ENCODE measurements around the gene KMT2A. TPM values are rescaled to one million over a fixed set of nuclear protein-coding genes. Genes with fewer than 3 reads are reported as not detected.

KMT2A gene
- total and polyA plus RNA-seq, 12 donors = 4.1 to 44.5 (median 34.6) TPM

DNA sequence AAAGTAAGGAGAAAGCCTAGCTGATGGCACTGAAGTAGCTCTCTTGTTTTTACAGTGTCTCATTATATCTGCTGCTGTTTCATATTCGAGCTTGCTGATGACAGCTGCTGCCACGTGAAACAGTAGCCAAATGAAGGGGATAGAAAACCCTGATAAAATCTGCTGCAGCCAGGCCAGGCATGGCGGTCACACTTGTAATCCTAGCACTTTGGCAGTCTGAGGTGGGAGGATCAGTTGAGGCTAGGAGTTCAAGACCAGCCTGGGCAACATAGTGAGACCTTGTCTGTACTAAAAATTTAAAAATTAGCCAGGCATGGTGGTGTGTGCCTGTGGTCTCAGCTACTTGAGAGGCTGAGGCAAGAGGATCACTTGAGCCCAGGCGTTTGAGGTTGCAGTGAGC, 116.0 kb downstream of the KMT2A start:
- no peak for DNase-seq
- no peaks in the 10 kb centered on the region for H3K9me3 ChIP-seq
- H3K36me3 ChIP-seq = peaks cover 0 to 95% (median 47%) of the 10 kb centered on the region in 9 donors
- H3K4me3 ChIP-seq = no peak overlapping the region
- H3K27me3 ChIP-seq = no peaks in the 10 kb centered on the region
- WGBS, 2 donors = 63 to 66% methylated on average over 4 of the region's 4 CpGs
- no peak overlapping the region for H3K27ac ChIP-seq
- H3K4me1 ChIP-seq = no peaks in the 10 kb centered on the region
- TF ChIP-seq CTCF (IDR thresholded peaks at IDR 0.05) = no peak
- intact Hi-C loops (cut with DNase I) = no loop called here
- ATAC-seq = no peak

GRCh38 chr11:118560806-118561205, 124.5 kb downstream of the KMT2A start:
- 90 to 92% methylated on average over 4 of the region's 4 CpGs for WGBS, 2 donors

GRCh38 chr11:118565051-118565450, 128.8 kb downstream of the KMT2A start:
- 24 to 28% methylated on average over 5 of the region's 5 CpGs for WGBS, 2 donors
- H3K9me3 ChIP-seq = no peaks in the 10 kb centered on the region
- ATAC-seq (peak; percentile 18 to 56 (median 36)), DNase-seq (peak; percentile 19 to 21)
- H3K36me3 ChIP-seq = peaks cover 0 to 18% (median 0%) of the 10 kb centered on the region in 9 donors
- H3K4me3 ChIP-seq = peak overlapping the region in 8 of 10 donors; percentile 46 to 75 (median 65)
- H3K4me1 ChIP-seq = peaks cover 0 to 17% (median 7%) of the 10 kb centered on the region in 9 donors
- intact Hi-C loops (cut with DNase I) = loop anchor here in 1 of 10 donors (5.0 kb wide), 1 partner anchor 33 kb away; the partner anchor contains the start of gene TMEM25
- no peak for TF ChIP-seq CTCF (IDR thresholded peaks at IDR 0.05)
- H3K27me3 ChIP-seq = no peaks in the 10 kb centered on the region
- H3K27ac ChIP-seq = peak overlapping the region in 6 of 10 donors; percentile 71 to 84 (median 82)

More at GRCh38 chr11:118560806-118561205, 124.5 kb downstream of the KMT2A start:
- no peak for TF ChIP-seq CTCF (IDR thresholded peaks at IDR 0.05)
- no peak for ATAC-seq
- Histone ChIP-seq H3K9me3 (no peaks in the 10 kb centered on the region), H3K27ac (no peak overlapping the region), H3K4me3 (no peak overlapping the region), H3K36me3 (peaks cover 0 to 61% (median 15%) of the 10 kb centered on the region in 9 donors), H3K27me3 (no peaks in the 10 kb centered on the region), H3K4me1 (peaks cover 0 to 13% (median 6%) of the 10 kb centered on the region in 9 donors)
- no peak for DNase-seq
- intact Hi-C loops (cut with DNase I) = no loop called here

GRCh38 chr11:118569670-118570069, 133.4 kb downstream of the KMT2A start:
- Histone ChIP-seq H3K27ac (no peak overlapping the region), H3K27me3 (no peaks in the 10 kb centered on the region), H3K36me3 (peaks cover 0 to 3% (median 0%) of the 10 kb centered on the region in 9 donors), H3K4me1 (peaks cover 4 to 36% (median 20%) of the 10 kb centered on the region in 9 donors), H3K4me3 (no peak overlapping the region), H3K9me3 (no peaks in the 10 kb centered on the region)
- WGBS, 2 donors = 94 to 95% methylated on average over 2 of the region's 2 CpGs
- TF ChIP-seq CTCF (IDR thresholded peaks at IDR 0.05) = no peak
- ATAC-seq (no peak), DNase-seq (no peak)
- intact Hi-C loops (cut with DNase I) = loop anchor here in 4 of 10 donors (5.0 to 10.0 kb wide), 3 partner anchors 37 to 215 kb away; partner anchors contain the start of genes PHLDB1 (in 2 of the 4) and TMEM25 (in 1 of the 4)

Measured in heart right ventricle (tissue), 16 donors.